KG1 (cell line): ENCODE measurements around the gene LRFN2.

ENCODE experiments used
- DNase-seq: peaks from one replicate; lab custom pipeline; 2025; lab: John Stamatoyannopoulos, UW

Gene LRFN2

GRCh38 chr6:40400738-40401137 lies 186.4 kb downstream of the LRFN2 start:
- no peak for DNase-seq

DNA sequence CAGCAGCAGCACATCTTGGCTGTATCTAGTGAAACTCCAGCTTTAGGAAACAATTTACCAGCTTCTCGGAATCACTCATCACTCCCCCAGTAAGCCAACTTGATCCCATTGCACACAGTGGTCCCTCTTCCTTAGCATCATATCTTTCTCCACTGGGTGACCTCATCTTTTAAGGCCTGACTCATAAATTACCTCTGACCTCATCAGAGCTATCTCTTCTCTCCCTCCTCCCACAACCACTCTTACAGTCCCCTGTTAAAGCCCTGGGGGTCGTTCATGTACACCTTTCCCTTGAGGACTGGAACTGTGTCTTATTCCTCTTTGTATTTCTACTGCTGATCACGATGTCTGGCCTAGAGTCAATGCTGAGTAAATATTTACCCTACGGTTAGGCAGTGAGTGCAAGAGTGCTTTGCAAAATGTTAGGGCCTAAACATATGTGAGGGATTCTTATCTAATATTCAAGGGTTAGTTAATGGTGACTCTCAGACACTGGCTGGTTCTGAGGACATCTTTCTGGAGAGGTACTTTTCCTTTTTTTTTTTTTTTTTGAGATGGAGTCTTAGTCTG lies 187.2 kb downstream of the LRFN2 start:
- no peak for DNase-seq

GRCh38 chr6:40398810-40399477 lies 188.2 kb downstream of the LRFN2 start:
- no peak for DNase-seq

DNA sequence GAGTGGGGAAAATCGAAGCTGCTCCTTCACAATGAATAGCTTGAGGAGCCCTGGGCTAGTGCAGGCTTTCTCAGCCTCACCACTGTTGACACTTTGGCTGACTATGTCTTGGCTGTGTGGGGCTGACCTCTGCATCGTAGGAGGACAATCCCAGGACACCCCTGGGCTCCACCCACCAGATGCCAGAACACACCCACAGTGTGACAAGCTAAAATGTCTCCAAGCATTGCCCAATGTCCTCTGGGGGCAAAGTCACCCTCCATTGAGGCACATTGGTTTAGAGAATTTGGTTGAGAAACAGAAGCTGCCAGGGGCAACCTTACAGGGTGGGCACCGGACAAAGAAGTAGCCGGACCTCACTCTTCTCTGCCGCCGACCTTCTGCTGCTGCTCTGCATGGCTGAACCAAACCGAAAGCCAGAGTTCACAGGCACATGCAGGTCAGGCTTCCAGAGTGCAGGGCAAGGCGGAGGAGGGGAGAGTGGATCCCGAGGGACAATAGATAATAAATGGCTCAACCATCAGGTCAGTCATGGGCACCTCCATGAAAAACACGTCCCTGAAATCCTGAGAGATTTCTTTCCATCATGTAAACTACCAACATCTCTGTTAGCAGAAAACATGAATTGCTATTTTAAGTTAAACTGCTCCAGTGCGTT lies 189.0 kb downstream of the LRFN2 start:
- no peak for DNase-seq

DNA sequence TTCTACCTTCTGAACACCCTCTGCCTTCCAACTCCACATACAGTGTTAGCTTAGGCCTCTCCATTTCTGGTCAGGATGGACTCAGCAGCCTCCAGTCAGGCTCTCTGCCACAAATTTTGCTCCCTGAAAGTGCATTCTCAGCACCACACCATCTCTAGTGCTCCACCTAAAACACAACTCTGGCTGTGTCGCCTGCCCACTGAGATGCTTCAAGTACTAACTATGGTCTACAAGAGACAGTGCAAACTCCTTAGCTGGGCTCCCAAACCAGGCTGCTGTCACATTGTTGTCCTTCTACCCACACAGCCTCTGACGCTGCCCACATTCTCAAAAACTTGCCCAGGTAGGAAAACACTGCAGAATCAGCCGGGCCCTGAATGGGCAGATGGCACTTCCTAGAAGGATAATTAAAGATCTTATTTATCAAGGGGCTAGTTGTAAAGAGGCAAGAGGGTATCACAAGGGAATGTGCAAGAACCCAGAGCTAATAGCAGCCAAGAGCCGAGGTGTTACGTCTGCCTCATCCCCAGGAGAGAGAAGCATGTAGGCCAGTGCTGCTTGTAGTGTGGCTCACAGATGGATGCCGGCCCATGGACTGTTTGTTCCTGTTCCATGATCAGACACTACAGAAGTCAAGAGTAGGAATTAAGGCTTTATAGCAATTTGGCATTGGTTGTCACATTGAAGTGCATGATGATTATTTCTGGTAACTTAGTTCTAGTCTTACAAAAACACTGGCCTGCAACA lies 189.7 kb downstream of the LRFN2 start:
- DNase-seq = no peak

GRCh38 chr6:40395698-40396076 lies 191.5 kb downstream of the LRFN2 start:
- no peak for DNase-seq

- DNase-seq = no peak
Measured at GRCh38 chr6:40395066-40395697, 192.0 kb downstream of the LRFN2 start.

- DNase-seq = no peak
Measured at GRCh38 chr6:40394381-40394780, 192.8 kb downstream of the LRFN2 start.

- DNase-seq = no peak
Measured at GRCh38 chr6:40393641-40394040, 193.5 kb downstream of the LRFN2 start.

- DNase-seq = no peak
Measured at GRCh38 chr6:40392589-40392988, 194.6 kb downstream of the LRFN2 start.

- no peak for DNase-seq
Measured at GRCh38 chr6:40391851-40392517, 195.2 kb downstream of the LRFN2 start.

GRCh38 chr6:40391086-40391485 lies 196.1 kb downstream of the LRFN2 start:
- no peak for DNase-seq

GRCh38 chr6:40390144-40390800 lies 196.9 kb downstream of the LRFN2 start:
- DNase-seq = no peak

GRCh38 chr6:40389254-40389653 lies 197.9 kb downstream of the LRFN2 start:
- no peak for DNase-seq

DNA sequence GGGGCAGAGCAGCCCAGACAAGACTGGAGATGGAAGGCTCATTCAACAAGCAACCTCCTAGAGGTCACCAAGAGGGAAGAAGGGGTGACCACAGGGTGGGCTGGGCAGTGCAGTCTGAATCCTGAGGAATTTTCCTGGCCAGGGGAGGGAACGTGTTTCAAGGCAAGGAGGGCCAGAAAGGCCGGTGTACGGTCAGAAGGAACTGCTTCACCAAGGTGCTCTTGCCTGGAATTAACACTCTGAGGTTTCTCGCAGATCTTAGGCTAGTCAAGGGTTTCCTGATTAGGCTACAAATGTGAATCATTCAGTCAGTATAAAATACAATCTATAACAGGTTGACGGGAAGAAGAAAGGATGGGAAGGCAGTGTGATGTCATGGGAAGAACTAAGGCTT lies 199.3 kb downstream of the LRFN2 start:
- no peak for DNase-seq

- no peak for DNase-seq
Measured at GRCh38 chr6:40387127-40387870, 199.9 kb downstream of the LRFN2 start.

- DNase-seq = no peak
Measured at GRCh38 chr6:40386200-40386599, 201.0 kb downstream of the LRFN2 start.

- no peak for DNase-seq
Measured at GRCh38 chr6:40383348-40384115, 203.6 kb downstream of the LRFN2 start.

- no peak for DNase-seq
Measured at GRCh38 chr6:40380271-40380670, 206.9 kb downstream of the LRFN2 start.

GRCh38 chr6:40379811-40380210 lies 207.4 kb downstream of the LRFN2 start:
- no peak for DNase-seq
